GM19467 (cell line): ENCODE results near the gene KATNAL2.

Experiments used
- ATAC-seq: cut with Tn5 transposase; IDR thresholded peaks from one replicate; pipeline ENCODE4 v1.9.1; 2021; ENCODE audit warnings: mild to moderate bottlenecking, moderate library complexity; ENCODE audit not compliant: unreplicated experiment

The KATNAL2 gene

GRCh38 chr18:47109720-47110119, 192.3 kb downstream of the KATNAL2 start:
- no peak for ATAC-seq

DNA sequence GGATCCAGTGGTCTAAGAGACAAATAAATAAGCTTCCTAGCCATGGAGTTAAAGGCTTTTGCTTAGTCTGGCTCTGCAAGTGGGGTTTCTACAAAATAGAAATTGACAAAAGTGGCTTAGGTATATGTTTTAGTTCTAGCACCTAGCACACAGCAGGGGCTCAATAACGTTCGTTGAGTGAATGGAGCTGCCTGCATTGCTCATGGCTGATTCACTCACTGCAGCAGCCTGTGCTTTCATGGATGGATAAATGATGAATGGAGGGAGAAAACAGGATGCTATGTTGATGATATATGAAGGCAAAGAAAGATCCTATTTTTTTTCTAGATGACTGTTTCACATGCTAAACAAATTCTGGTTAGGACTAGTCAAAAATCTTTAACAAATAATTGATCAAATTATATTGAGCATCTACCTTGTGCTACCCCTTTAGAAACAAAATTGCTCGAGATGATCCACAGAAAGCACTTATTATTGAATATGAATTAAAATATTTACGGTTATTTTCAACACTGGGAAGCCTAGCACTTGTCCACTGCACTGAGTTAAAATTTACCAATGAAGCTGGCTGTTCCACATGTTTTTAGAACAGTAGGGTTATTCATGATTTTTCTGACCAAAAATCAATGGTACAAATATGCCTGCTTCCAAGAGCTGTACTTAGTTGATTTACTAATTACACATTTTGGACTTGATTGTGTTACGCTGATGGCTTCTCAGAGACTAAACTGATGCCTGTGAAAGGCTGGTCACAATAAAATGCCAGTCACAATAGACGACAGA, 193.3 kb downstream of the KATNAL2 start:
- no peak for ATAC-seq

DNA sequence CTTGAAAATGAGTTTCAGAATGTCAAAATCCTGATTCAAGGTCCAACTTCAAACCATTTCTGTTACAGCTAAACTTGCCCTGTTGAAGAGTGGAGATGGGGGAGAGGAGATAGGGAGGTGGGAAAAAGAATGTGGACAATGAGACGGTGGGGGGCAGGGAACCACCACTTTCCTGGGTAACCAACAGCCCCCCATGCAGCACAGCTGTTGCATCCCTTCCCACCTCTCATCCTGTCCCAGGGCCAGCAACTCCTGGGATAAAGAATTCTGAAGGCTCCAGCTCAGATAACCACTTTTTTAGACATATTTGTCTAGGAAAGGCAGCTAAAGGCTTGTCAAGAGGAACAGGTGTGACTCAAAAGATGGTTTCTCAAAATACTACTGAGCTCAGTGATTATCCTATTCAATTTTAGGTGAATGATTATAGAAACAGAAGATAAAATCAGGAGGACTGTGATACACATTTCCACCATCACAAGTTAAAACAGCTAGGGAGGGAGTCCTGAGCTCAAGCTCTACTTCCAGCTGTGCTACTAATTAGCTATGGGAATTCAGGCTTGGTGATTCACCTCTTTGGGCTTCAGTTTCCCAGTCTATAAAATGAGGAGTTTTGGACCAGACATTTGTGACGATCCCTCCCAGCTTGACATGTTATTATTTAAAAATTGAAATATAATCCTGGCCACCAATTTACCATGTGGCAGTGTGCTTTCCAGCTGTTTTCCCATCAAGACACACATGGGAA, 196.6 kb downstream of the KATNAL2 start:
- no peak for ATAC-seq

DNA sequence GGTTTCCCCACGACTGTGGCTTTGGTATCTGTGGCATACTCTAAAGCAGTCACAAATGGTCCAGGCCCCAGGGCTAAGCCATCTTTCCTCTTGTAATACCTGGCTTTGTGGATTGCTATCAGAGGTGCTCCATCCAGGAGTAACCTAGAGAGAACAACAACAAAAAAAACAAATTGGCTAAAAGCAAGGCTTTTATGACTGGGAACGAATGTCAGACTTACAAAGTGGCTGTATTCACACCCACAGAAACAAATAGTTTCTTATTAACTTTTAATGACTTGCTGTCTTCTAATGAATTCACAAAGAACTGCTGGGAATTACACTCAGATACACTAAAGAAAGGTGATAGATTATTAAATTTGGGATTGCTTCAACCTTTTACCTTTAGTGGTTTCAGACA, 197.8 kb downstream of the KATNAL2 start:
- ATAC-seq, result no peak

DNA sequence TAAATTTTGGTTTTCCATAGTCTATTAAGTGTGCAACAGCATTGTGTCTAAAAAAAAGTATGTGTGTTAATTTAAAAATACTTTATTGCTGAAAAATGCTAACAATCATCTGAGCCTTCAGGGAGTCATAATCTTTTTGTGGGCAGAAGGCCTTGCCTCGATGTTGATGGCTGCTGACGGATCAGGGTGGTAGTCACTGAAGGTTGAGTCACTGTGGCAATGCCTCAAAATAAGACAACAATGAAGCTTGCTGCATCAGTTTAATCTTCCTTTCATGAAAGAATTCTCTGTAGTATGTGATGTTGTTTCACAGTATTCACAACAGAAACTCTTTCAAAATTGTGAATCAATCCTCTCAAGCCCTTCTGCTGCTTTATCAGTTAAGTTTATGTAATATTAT, 201.6 kb downstream of the KATNAL2 start:
- no peak for ATAC-seq

DNA sequence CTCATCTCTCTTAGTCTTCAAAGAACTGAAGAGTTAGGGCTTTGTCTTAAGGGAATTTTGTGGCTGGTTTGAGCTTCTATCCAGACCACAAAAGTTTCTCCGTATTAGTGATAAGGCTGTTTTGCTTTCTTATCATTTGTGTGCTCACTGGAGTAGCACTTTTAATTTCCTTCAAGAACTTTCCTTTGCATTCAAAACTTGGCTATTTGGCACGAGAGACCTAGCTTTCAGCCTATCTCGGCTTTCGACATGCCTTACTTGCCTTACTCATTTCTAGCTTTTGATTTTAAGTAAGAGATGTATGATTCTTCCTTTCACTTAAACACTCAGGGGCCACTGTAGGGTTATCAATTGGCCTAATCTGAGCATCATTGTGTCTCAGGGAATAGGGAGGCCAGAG, 203.0 kb downstream of the KATNAL2 start:
- peak; percentile 67 for ATAC-seq

DNA sequence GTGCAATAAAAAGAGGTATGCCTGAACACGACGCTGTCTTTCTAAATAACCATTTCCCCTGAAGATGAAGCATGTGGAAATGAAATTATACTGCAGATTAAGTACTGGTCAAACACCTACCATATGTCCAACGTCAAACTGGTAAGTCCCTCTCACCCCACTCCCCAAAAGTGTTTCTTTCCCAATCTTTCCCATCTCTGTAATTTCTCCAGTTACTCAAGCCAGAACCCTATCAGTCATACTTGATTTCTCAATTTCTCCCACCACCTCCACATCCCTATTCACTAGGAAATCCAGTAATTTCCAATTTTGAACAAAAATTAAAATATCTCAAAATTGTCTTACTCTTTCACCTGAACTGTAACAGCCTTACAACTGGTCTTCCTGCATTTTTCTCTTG, 203.7 kb downstream of the KATNAL2 start:
- no peak for ATAC-seq

GRCh38 chr18:47141289-47141688, 223.9 kb downstream of the KATNAL2 start:
- ATAC-seq, result no peak

DNA sequence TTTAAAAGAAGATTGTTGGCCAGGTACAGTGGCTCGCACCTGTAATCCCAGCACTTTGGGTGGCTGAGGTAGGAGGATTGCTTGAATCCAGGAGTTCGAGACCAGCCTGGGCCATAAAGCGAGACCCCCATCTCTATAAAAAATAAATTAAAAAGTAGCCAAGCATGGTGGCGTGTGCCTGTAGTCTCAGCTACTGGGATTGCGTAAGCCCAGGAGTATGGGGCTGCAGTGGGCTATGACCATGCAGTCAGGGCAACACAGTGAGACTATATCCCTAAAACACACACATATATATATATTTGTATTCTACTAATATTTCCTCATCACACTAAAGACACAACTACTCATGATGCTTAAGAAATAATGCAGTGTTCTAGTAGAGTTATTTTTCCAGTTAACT, 225.8 kb downstream of the KATNAL2 start:
- no peak for ATAC-seq

DNA sequence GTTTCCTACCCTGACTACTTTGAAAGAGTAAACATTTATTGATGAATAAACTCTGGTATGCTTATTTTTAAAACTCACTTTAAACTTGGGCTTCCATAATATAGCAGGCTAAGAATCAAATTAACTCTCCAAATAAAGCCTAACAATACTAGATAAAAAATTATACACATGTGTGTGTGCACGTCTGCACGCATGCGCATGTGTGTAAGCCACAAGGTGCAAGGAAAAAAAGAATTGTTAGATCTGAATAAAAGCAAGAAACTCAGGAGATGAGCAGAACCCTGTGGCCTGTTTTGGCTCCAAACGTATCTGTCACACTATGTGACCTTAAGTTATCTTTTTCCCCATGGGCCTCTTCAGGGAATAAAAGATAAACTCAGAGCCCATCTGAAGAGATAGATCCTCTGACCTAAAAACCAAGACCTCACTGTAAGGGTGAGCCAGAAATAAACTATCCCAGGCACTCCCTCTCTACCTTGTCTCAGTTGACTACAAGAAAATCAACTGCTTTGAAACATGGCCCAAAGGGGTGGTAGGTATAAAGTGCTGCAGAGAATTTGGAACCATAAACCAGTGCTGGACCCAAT, 226.6 kb downstream of the KATNAL2 start:
- ATAC-seq, result no peak

- no peak for ATAC-seq
Observed at GRCh38 chr18:47146206-47146605, 228.8 kb downstream of the KATNAL2 start.

GRCh38 chr18:47149457-47150028, 232.1 kb downstream of the KATNAL2 start:
- ATAC-seq, result no peak

DNA sequence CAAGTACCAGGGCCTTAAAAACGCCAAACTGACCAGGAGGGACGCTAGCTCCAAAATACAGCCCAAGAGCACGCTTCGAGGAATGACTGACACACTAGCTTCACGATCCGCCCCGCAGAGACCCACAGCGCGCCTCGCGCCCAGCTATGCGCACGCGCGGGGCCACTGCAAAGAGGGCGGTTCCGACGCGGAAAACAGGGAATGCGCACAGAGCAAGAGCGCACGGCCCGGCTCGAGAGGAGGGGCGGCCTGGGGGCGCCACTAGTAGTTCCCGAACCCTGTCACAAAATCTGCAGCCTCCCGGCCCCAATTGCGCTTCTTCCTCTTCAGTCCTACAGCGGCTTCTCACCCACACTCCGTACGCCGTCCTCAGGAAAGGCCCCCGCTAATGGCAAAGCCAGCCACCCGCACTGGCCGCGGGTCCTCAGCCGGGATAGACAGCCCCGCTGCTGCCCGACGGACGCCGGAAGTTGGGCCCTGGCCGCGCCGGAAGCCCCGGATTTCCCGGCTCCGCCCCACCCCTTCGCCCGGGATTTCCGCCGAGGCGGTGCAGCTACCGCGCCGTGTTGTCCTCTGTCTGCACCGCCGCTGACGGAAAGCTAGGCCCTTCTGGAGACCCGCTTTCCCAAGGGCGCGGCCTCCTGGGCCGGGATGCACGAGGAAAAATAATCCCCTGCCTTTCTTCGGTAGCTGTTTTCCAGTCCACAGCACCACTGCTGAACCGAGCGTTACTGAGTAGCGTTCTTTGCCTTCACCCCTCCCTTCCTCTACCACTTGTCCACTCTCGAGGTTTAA, 232.8 kb downstream of the KATNAL2 start, which contains the start of gene HDHD2:
TSS of gene HDHD2 (minus strand) at position 472 of the 795 bp plus-strand sequence. CDS start 14,061 bp downstream, outside the sequence.
- ATAC-seq, result peak; percentile 90

DNA sequence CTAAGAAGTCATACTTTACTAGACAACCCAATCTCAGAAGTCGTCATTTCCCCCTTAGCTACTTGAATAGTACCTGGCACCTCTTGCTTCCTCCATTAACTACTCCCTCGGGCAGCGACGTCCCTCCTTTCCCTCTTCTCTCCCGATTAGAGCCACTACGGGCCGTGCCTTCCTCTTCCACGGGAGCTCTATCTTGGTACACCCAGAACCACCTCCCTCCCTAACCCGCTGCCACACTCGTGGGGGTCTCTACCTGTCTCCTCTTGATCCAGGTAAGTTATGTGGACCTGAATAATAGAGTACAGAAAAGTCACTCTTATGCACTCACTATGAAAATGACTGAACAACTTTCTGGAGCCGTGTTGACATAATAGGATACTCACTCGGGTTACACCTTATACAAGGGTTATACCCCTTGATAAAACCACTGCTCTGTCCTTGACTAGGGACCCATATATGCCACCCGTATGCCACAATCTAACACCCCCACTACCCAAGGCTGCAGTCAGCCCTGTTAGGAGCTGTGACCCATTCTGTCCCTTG, 233.5 kb downstream of the KATNAL2 start:
- peak; percentile 9 for ATAC-seq

GRCh38 chr18:47151439-47151838, 234.0 kb downstream of the KATNAL2 start:
- no peak for ATAC-seq
